Endodermal cell (in vitro differentiated cells): ENCODE results near the gene MOB1B. TPM values are rescaled to one million over a fixed set of nuclear protein-coding genes. Genes with fewer than 3 reads are reported as not detected.
A peak's percentile ranks its signal among the peaks of the same experiment; 100 is the strongest.

Experiments
- DNase-seq: peaks from one replicate; pipeline ENCODE4 v3.0.0-alpha.2; 2017
- H3K27ac ChIP-seq: 2 replicates; pipeline ENCODE4 v1.5.1; 2013; ENCODE audit warnings: mild to moderate bottlenecking, low read depth, low read length, moderate library complexity
- H3K27me3 ChIP-seq: 2 replicates; pipeline ENCODE4 v1.6.1; 2013; ENCODE audit warnings: mild to moderate bottlenecking, low read length, moderate library complexity; ENCODE audit not compliant: insufficient read depth, control insufficient read depth, poor library complexity, severe bottlenecking
- H3K36me3 ChIP-seq: 2 replicates; pipeline ENCODE4 v1.7.0; 2013; ENCODE audit warnings: mild to moderate bottlenecking, low read length, moderate library complexity; ENCODE audit not compliant: control insufficient read depth, insufficient read depth
- H3K4me1 ChIP-seq: one replicate; pipeline ENCODE4 v1.7.0; 2013; ENCODE audit warnings: low read length; ENCODE audit not compliant: control insufficient read depth, insufficient read depth
- H3K4me3 ChIP-seq: 2 replicates; pipeline ENCODE4 v1.5.1; 2013; ENCODE audit warnings: mild to moderate bottlenecking, low read length, moderate library complexity
- H3K9ac ChIP-seq: 2 replicates; pipeline ENCODE4 v1.6.1; 2013; ENCODE audit warnings: mild to moderate bottlenecking, low read length, moderate library complexity; ENCODE audit not compliant: poor library complexity, severe bottlenecking; ENCODE audit errors: extremely low read depth
- H3K9me3 ChIP-seq: 2 replicates; pipeline ENCODE4 v1.6.1; 2013; ENCODE audit warnings: mild to moderate bottlenecking, low read length, moderate library complexity; ENCODE audit not compliant: control insufficient read depth
- H3K27ac Mint-ChIP-seq: 2 replicates; pipeline ENCODE4 v1.8.0; 2020; ENCODE audit warnings: mixed read lengths
- H3K27me3 Mint-ChIP-seq: 2 replicates; pipeline ENCODE4 v1.8.0; 2021; ENCODE audit warnings: mild to moderate bottlenecking, mixed read lengths; ENCODE audit not compliant: insufficient read depth
- H3K36me3 Mint-ChIP-seq: 2 replicates; pipeline ENCODE4 v1.8.0; 2020; ENCODE audit warnings: low read depth, mixed read lengths
- H3K4me1 Mint-ChIP-seq: 2 replicates; pipeline ENCODE4 v1.8.0; 2020; ENCODE audit warnings: mixed read lengths
- H3K4me3 Mint-ChIP-seq: 2 replicates; pipeline ENCODE4 v1.8.0; 2020; ENCODE audit warnings: mild to moderate bottlenecking, moderate library complexity, mixed read lengths
- H3K9me3 Mint-ChIP-seq: 2 replicates; pipeline ENCODE4 v1.8.0; 2020; ENCODE audit warnings: mild to moderate bottlenecking, mixed read lengths
- CTCF ChIP-seq: fragments of 200-600 bp; sonication (generic); conservative IDR thresholded peaks from 2 replicates; pipeline ENCODE4 v1.5.0; 2021; ENCODE audit warnings: antibody characterized with exemption, mild to moderate bottlenecking
- WGBS, 2 experiments: methylation state at CpG; one replicate each; pipeline versions ENCODE4 v1.1.5 to v1.1.7; 2013; ENCODE audit warnings: missing lambda C conversion rate in 2 of 2, mixed read lengths in 1 of 2; ENCODE audit not compliant: insufficient coverage in 1 of 2, insufficient read length in 1 of 2; 5-methylcytosine and 5-hydroxymethylcytosine counted together
- total RNA-seq, 2 donors: library from RNA; stranded (reverse); fragmentation: NEBNext Ultra II Directional in 1 of 2; extraction: Animal tissue kit (Norgen Biotek cat#: 25700) in 1 of 2; gene quantifications; 2 replicates in 1 of 2; 3 replicates in 1 of 2; pipeline ENCODE4 v1.2.1, GENCODE V29; 2021

MOB1B gene
- total RNA-seq, 2 donors from 2014 or later: 28.7 to 30.5 TPM

DNA sequence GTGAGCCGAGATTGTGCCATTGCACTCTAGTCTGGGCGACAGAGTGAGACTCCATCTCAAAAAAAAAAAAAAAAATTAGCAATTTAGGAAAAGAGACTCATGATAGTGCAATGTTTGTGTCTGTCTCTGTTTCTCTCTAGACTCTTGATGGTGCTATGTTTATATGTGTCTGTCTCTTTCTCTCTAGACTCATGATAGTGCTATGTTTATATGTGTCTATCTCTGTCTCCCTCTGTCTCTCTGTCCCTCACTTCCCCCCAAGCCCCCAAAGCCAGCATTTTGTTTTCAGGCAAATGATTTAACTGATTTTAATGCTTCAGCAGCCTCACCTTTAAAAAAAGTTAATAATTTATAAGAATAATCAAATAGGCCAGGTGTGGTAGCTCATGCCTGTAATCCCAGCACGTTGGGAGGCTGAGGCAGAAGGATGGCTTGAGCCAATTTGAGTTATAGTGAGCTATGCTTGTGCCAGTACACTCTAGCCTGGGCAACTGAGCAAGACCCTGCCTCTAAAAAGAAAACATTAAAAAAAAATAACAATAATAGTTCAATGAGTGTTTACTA, 6.9 kb downstream of the MOB1B start:
- no peak for DNase-seq
- WGBS, 2 experiments: 85 to 95% methylated on average over 1 to 3 of the region's 3 CpGs
- Mint-ChIP-seq H3K27me3 (no peaks in the 10 kb centered on the region), H3K4me3 (no peak overlapping the region), H3K9me3 (peaks cover 2% of the 10 kb centered on the region), H3K36me3 (peaks cover 47% of the 10 kb centered on the region), H3K27ac (no peak overlapping the region), H3K4me1 (no peaks in the 10 kb centered on the region)
- Histone ChIP-seq H3K27ac (no peak overlapping the region), H3K27me3 (no peaks in the 10 kb centered on the region), H3K4me3 (no peak overlapping the region), H3K9me3 (no peaks in the 10 kb centered on the region), H3K36me3 (peaks cover 42% of the 10 kb centered on the region), H3K9ac (no peak overlapping the region), H3K4me1 (no peaks in the 10 kb centered on the region)
- TF ChIP-seq CTCF: no peak

- Histone ChIP-seq H3K36me3 (peaks cover 15% of the 10 kb centered on the region), H3K27ac (no peak overlapping the region), H3K4me1 (no peaks in the 10 kb centered on the region), H3K9me3 (no peaks in the 10 kb centered on the region), H3K4me3 (no peak overlapping the region), H3K27me3 (no peaks in the 10 kb centered on the region), H3K9ac (no peak overlapping the region)
- WGBS, 2 experiments: 89 to 100% methylated on average over 2 of the region's 2 CpGs
- Mint-ChIP-seq H3K27ac (no peak overlapping the region), H3K9me3 (peaks cover 6% of the 10 kb centered on the region), H3K4me1 (no peaks in the 10 kb centered on the region), H3K27me3 (no peaks in the 10 kb centered on the region), H3K4me3 (no peak overlapping the region), H3K36me3 (peaks cover 32% of the 10 kb centered on the region)
- DNase-seq: no peak
- peak; percentile 32 for TF ChIP-seq CTCF
These were observed 11.8 kb downstream of the MOB1B start for GRCh38 chr4:70914000-70914399.

DNA sequence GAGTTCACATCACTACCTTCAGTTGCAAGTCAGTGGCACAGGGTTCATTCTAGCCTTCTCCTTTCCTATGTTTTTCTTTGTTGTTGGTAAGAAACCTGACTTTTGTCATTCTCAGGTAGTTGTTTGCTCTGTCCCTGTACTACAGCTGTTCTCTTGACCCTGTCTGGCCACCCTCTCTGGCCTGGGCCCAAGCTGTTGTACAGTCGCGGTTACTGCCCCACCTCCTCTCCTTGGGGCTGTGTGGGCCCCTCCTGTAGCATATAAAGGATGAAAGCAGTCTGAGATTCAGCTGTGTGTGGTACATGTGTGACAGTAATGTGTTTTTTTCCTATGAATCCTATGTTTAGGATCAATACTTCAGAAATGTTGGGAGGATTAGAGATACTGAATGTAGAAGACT, 12.5 kb downstream of the MOB1B start:
- Histone ChIP-seq H3K9ac (no peak overlapping the region), H3K27me3 (no peaks in the 10 kb centered on the region), H3K9me3 (peaks cover 5% of the 10 kb centered on the region), H3K27ac (no peak overlapping the region), H3K36me3 (peaks cover 15% of the 10 kb centered on the region), H3K4me3 (no peak overlapping the region), H3K4me1 (no peaks in the 10 kb centered on the region)
- H3K36me3 Mint-ChIP-seq: peaks cover 31% of the 10 kb centered on the region
- WGBS, 2 experiments: 97% methylated on average over 2 of the region's 2 CpGs; no CpG with 5 or more reads in 1 of the 2 experiments
- no peak for DNase-seq
- no peak for TF ChIP-seq CTCF
- H3K27ac Mint-ChIP-seq: no peak overlapping the region
- no peaks in the 10 kb centered on the region for H3K27me3 Mint-ChIP-seq
- H3K4me3 Mint-ChIP-seq: no peak overlapping the region
- peaks cover 11% of the 10 kb centered on the region for H3K9me3 Mint-ChIP-seq
- H3K4me1 Mint-ChIP-seq: no peaks in the 10 kb centered on the region
